C1 segment of cervical spinal cord (tissue), 14 donors: Measurements from ENCODE around the gene C1orf115.
"Not testable (repeated sequence)": the region's sequence is repeated elsewhere in the genome, so short reads cannot be mapped to it uniquely, and the experiment has no call there.

Source experiments
- DNase-seq, 14 donors: peaks; one replicate each; lab custom pipeline; 2025; lab: John Stamatoyannopoulos, UW

The C1orf115 gene

DNA sequence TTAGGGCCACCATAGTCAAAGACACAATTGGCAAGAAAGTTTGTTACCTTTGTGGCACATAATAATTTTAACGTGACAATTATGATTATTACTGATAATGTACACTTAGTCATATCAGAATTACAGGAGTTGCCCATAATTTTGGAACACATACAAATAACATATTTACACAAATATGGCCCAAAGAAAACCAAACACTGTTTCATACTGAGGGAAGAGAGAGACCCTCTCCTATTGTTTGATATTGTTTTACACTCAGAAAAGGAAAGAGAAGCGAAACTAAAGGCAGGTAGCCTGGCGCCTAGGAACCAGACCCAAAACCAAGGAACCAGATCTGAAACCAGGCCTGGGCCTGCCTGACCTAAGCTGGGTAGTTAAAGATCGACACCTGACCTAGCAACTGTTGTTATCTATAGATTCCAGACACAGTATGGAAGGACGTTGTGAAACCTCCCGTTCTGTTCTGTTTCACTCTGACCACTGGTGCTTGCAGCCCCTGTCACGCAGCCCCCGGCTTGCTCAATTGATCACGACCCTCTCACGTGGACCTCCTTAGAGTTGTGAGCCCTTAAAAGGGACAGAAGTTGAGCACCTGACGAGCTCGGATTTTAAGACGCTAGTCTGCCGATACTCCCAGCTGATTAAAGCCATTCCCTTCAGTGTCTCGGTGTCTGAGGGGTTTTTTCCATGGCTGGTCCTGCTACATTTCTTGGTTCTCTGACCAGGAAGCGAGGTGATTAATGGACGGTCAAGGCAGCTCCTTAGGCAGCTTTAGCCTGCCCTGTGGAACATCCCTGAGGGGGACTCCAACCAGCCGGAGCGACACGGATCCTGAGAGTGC is 27.9 kb downstream of the C1orf115 start:
- no peak for DNase-seq

DNA sequence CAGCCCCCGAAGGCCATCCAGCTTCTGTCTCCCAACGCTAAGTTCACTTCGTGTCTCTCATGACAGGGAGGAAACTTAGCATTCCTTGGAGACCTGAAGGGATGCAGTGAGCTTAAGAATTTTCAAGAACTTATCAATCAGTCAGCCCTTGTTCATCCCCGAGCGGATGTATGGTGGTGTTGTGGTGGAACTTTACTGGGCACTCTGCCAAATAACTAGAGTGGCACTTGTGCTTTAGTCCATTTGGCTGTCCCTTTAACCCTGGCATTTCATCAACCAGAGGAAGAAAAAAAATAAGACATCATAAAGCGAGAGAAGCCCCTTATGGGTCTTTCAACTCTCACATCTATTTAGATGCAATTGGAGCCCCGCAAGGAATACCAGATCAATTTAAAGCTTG is 31.1 kb downstream of the C1orf115 start:
- DNase-seq = not testable (repeated sequence)

- DNase-seq = no peak
These were observed 36.5 kb downstream of the C1orf115 start for GRCh38 chr1:220726634-220727033.

DNA sequence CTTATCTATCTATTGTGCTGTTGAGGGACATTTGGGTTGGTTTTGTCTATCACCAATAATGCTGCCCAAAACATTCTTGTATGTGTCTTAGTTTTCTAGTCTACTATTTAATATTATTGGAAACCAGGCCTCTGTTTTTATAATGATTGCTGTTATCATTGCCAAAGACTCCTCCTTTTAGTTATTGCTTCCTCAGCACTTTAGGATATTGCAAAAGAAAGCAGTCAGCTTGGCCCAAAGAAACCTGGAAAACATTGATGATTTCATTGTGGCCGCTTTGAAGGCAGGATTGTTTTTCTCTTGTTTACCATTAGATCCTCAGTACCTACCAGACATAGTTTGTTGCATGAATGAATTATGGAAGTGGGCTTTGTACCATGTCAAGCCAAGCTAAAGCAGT is 37.4 kb downstream of the C1orf115 start:
- no peak for DNase-seq

GRCh38 chr1:220730486-220730885 is 40.3 kb downstream of the C1orf115 start:
- DNase-seq = no peak

DNA sequence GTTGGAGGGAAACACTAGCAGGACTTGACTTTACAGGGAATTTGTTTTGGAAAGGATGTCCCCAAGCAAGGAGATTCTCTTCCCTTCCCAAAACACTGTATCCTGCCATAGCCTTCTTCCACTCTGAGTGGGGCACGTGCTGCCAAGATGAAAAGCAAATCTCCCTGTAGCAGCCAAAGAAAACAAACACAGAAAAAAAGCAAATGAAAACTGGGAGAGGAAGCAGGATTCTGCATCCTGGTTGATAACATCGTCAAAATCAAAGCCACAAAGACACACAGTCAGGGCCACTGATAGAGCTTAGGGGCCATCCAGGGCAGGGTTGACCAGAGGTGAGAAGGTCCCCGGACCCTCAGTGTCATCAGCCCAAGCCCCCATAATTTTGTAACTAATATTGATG is 42.0 kb downstream of the C1orf115 start:
- DNase-seq = no peak

DNA sequence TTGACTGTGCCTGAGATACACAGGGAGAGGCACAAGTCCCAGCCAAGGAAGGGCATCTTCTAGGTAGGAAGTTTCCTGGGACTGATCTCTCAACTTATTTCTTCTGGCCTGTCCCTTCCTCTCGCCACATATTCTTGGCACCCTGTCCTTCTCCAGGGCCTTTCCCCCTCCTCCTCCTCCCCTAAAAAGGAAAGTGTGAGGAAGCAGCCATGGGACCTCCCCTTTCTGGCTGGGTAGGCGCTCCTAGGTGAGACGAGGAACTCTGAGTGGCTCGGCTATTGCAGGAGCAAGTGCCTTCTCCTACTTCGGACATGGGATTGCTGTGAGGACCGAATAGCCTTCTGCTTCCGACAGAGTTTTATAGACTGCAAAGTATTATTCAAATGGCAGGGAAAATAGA is 42.5 kb downstream of the C1orf115 start:
- DNase-seq = no peak

DNA sequence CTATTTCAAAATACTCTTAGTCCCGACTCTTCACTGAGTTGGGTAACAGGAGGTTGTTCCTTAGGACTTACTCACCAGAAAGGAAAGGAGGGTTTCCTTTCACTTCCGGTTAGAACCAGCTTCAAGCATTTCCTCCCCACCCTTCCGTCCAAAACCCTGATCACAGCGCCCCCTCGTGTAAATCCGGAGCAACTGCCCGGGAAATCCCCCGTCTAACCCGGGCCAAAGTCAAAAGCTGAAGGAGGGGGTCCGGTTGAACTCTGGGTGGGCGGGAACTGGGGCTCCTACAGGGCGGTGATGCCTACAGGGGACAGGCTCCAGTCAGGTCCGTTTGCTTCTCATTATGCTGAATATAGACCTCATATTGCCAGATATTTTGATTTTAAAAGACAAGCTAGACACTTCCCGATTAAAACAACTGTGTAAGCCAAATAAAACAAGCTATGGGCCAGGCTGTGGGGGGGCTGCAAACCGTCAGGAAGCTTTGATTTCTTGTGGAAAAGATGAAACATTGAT is 43.0 kb downstream of the C1orf115 start:
- DNase-seq = peak in 11 of 14 donors; percentile 10 to 66 (median 38)

DNA sequence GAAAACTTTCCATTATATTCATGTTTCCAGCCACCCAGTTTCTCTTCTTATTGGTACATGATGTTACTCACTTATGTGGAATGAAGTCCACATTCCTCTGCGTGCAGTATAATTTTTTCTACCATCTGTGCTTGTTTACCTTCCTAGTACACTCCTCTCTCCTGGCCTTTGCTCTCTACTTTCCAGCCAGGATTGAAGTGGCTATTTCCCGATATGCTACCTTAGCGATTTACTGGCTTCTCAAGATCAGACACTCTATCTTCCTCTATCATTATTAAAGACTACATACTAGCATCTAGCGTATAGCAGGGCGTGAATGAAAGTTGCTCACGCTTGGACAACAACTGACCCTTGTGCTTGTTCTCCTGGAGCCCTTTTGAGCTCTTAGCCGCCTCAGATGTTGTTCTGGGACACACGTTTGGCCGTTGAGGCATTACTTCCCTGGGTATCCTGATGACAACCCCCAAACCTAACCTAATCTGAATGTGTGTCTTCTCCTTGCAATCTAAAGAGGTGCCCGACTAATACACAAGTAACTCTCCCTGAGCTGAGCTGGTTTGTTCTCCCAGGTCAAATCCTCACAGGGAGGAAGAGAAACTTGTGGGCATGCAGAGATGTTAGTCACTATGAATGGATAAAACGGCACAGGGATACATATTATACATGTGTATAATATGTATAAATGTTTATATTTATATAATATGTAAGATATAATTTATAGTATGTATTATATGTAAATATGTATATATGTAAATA is 44.6 kb downstream of the C1orf115 start:
- DNase-seq = no peak

- DNase-seq = not testable (repeated sequence)
These were observed 46.1 kb downstream of the C1orf115 start for GRCh38 chr1:220736283-220736682.

DNA sequence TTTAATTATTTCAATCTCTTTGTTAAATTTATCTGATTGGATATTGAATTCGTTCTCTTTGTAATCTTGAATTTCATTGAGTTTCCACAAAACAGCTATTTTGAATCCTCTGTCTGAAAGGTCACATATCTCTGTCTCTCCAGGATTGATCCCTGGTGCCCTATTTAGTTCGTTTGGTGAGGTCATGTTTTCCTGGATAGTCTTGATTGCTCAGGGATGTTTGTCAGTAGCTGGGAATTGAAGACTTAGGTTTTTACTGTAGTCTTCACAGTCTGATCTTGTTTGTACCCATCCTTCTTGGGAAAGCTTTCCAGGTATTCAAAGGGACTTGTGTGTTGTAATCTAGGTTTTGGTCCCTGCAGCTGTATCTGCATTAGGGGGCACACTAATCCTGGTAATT is 51.2 kb downstream of the C1orf115 start:
- DNase-seq = no peak

GRCh38 chr1:220741825-220742224 is 51.7 kb downstream of the C1orf115 start:
- no peak for DNase-seq

GRCh38 chr1:220742520-220742919 is 52.4 kb downstream of the C1orf115 start:
- DNase-seq = no peak

DNA sequence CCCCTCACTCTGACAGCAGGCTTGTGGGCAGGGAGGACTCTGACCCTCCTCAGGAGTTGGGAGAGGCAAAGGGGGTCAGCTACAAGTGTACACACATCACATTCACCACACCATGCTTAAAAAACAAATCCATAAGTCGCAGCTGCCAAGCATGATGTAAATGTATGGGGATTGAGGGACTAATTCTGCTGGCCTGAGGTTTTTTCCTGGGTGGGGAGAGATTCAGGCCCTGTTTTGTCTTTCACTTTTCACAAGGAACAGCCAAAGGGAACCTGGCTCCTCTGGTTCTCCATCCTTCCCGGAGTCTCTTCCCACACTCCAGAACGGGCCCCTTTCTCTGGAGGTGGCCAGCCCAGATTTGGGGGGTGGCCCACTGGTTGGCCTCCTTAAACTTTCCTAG is 56.7 kb downstream of the C1orf115 start:
- no peak for DNase-seq

DNA sequence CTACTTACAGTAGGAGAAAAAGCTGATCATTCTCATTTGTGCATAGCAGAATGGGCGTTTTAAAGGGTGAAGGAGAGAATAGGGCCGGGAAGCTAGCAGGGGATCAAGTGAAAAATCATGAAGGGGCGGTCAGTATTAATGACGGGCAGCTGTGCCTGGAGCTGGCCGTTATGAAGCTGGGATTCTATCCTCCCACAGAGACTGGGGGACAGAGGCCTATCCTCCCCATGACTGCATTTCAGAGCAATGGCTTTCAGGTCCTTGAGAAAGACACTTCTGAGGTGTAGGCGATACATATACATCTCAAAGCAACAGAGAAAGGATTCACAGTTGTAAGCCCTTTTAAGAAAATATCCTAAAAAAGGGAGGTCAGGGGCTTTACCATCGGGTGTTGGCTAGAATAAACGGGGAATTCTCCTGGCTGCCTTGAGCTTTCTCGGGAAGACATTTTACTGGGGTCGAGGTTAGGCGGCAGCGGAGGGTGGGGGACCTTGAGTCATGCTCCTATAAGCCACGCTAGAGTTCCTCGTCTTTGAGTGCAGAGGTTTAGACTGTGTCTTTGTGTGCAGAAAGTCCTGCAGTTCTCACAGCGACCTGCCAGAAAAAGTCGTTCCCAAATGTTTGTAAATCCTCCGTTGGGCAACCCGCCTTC is 57.4 kb downstream of the C1orf115 start:
- DNase-seq = peak in 1 of 14 donors; percentile 21

GRCh38 chr1:220748089-220748934 is 58.1 kb downstream of the C1orf115 start, which contains the start of gene MTARC2:
TSS of gene MTARC2 (plus strand) at chr1:220748322. CDS start at chr1:220748532, 210 bp downstream.
- DNase-seq = peak in 11 of 14 donors; percentile 4 to 58 (median 33)
